Activated CD4-positive, alpha-beta T cell treated with anti-CD3 and anti-CD28 coated beads, Interleukin-2, amount 10 ng/mL, durations not matched to agents 24 days and 14 days (primary cell): ENCODE measurements around the gene TMEM207. TPM values are rescaled to one million over a fixed set of nuclear protein-coding genes. Genes with fewer than 3 reads are reported as not detected.

Experiments used
- DNase-seq: peaks from one replicate; pipeline ENCODE4 v3.0.0; 2022
- H3K27ac Mint-ChIP-seq: one replicate; pipeline ENCODE4 v1.8.0; 2022; ENCODE audit warnings: mild to moderate bottlenecking, mixed read lengths
- H3K27me3 Mint-ChIP-seq: one replicate; pipeline ENCODE4 v1.8.0; 2022; ENCODE audit warnings: mixed read lengths
- H3K36me3 Mint-ChIP-seq: one replicate; pipeline ENCODE4 v1.8.0; 2022; ENCODE audit warnings: low read depth, mild to moderate bottlenecking, mixed read lengths
- H3K4me1 Mint-ChIP-seq: one replicate; pipeline ENCODE4 v1.8.0; 2021; ENCODE audit warnings: mixed read lengths
- H3K4me3 Mint-ChIP-seq: one replicate; pipeline ENCODE4 v1.8.0; 2022; ENCODE audit warnings: mild to moderate bottlenecking, moderate library complexity, mixed read lengths
- H3K9me3 Mint-ChIP-seq: one replicate; pipeline ENCODE4 v1.8.0; 2021; ENCODE audit warnings: mixed read lengths
- intact Hi-C: fragments of 100-400 bp; cut with micrococcal nuclease; formaldehyde crosslinking; loops from one replicate; pipeline ENCODE4 v1.15.1; 2023
- total RNA-seq: library from RNA; stranded (reverse); gene quantifications from 2 replicates; pipeline ENCODE4 v1.2.3, GENCODE V29; 2022

TMEM207 gene
- total RNA-seq: not detected in 2 replicates

GRCh38 chr3:190449801-190450200 lies at the start of gene TMEM207:
TSS of gene TMEM207 (minus strand) at chr3:190449901. CDS start at chr3:190449809, 92 bp downstream.
- Mint-ChIP-seq H3K36me3 (no peaks in the 10 kb centered on the region), H3K4me1 (peaks cover 8% of the 10 kb centered on the region), H3K9me3 (no peaks in the 10 kb centered on the region), H3K27me3 (peaks cover 27% of the 10 kb centered on the region), H3K27ac (no peak within 1 kb of the TSS), H3K4me3 (no peak within 1 kb of the TSS)
- no peak for DNase-seq
- intact Hi-C loops: no loop called here

GRCh38 chr3:190499122-190499521 lies 49.4 kb upstream of the TMEM207 start:
- no peaks in the 10 kb centered on the region for H3K9me3 Mint-ChIP-seq
- no peak overlapping the region for H3K4me3 Mint-ChIP-seq
- intact Hi-C loops: loop anchor here (10.0 kb wide), 1 partner anchor 174 kb away; the partner anchor contains the start of gene CLDN1
- H3K27me3 Mint-ChIP-seq: peaks cover 60% of the 10 kb centered on the region
- no peak overlapping the region for H3K27ac Mint-ChIP-seq
- no peaks in the 10 kb centered on the region for H3K36me3 Mint-ChIP-seq
- peaks cover 4% of the 10 kb centered on the region for H3K4me1 Mint-ChIP-seq
- DNase-seq: no peak

- Mint-ChIP-seq H3K9me3 (no peaks in the 10 kb centered on the region), H3K4me1 (peaks cover 4% of the 10 kb centered on the region), H3K27ac (no peak overlapping the region), H3K27me3 (peaks cover 61% of the 10 kb centered on the region), H3K36me3 (no peaks in the 10 kb centered on the region), H3K4me3 (no peak overlapping the region)
- intact Hi-C loops: loop anchor here (10.0 kb wide), 1 partner anchor 173 kb away; the partner anchor contains the start of gene CLDN1
- DNase-seq: no peak
These were observed 48.6 kb upstream of the TMEM207 start for GRCh38 chr3:190498293-190498692.

GRCh38 chr3:190497811-190498210 lies 48.1 kb upstream of the TMEM207 start:
- H3K9me3 Mint-ChIP-seq: no peaks in the 10 kb centered on the region
- no peak overlapping the region for H3K27ac Mint-ChIP-seq
- no peak for DNase-seq
- intact Hi-C loops: loop anchor here (10.0 kb wide), 1 partner anchor 173 kb away; the partner anchor contains the start of gene CLDN1
- H3K4me3 Mint-ChIP-seq: no peak overlapping the region
- H3K27me3 Mint-ChIP-seq: peaks cover 64% of the 10 kb centered on the region
- H3K4me1 Mint-ChIP-seq: peaks cover 4% of the 10 kb centered on the region
- no peaks in the 10 kb centered on the region for H3K36me3 Mint-ChIP-seq

- Mint-ChIP-seq H3K27me3 (peaks cover 66% of the 10 kb centered on the region), H3K27ac (no peak overlapping the region), H3K4me1 (peaks cover 10% of the 10 kb centered on the region), H3K9me3 (no peaks in the 10 kb centered on the region), H3K4me3 (no peak overlapping the region), H3K36me3 (no peaks in the 10 kb centered on the region)
- no peak for DNase-seq
- intact Hi-C loops: loop anchor here (10.0 kb wide), 1 partner anchor 172 kb away; the partner anchor contains the start of gene CLDN1
These were observed 47.2 kb upstream of the TMEM207 start for GRCh38 chr3:190496859-190497258.

- Mint-ChIP-seq H3K9me3 (no peaks in the 10 kb centered on the region), H3K27me3 (peaks cover 66% of the 10 kb centered on the region), H3K27ac (no peak overlapping the region), H3K4me3 (no peak overlapping the region), H3K4me1 (peaks cover 18% of the 10 kb centered on the region), H3K36me3 (no peaks in the 10 kb centered on the region)
- intact Hi-C loops: loop anchor here (10.0 kb wide), 1 partner anchor 171 kb away; the partner anchor contains the start of gene CLDN1
- DNase-seq: no peak
These were observed 46.1 kb upstream of the TMEM207 start for GRCh38 chr3:190495796-190496195.

GRCh38 chr3:190495354-190495753 lies 45.7 kb upstream of the TMEM207 start:
- intact Hi-C loops: loop anchor here (10.0 kb wide), 1 partner anchor 171 kb away; the partner anchor contains the start of gene CLDN1
- Mint-ChIP-seq H3K27ac (no peak overlapping the region), H3K4me1 (peaks cover 19% of the 10 kb centered on the region), H3K4me3 (no peak overlapping the region), H3K9me3 (no peaks in the 10 kb centered on the region), H3K36me3 (no peaks in the 10 kb centered on the region), H3K27me3 (peaks cover 67% of the 10 kb centered on the region)
- DNase-seq: no peak

- intact Hi-C loops: loop anchor here (10.0 kb wide), 1 partner anchor 170 kb away; the partner anchor contains the start of gene CLDN1
- no peak overlapping the region for H3K4me3 Mint-ChIP-seq
- DNase-seq: no peak
- no peaks in the 10 kb centered on the region for H3K9me3 Mint-ChIP-seq
- no peaks in the 10 kb centered on the region for H3K36me3 Mint-ChIP-seq
- peaks cover 19% of the 10 kb centered on the region for H3K4me1 Mint-ChIP-seq
- no peak overlapping the region for H3K27ac Mint-ChIP-seq
- H3K27me3 Mint-ChIP-seq: peaks cover 69% of the 10 kb centered on the region
These were observed 45.2 kb upstream of the TMEM207 start for GRCh38 chr3:190494907-190495306.

GRCh38 chr3:190492966-190493365 lies 43.3 kb upstream of the TMEM207 start:
- H3K9me3 Mint-ChIP-seq: no peaks in the 10 kb centered on the region
- intact Hi-C loops: loop anchor here (10.0 kb wide), 1 partner anchor 168 kb away; the partner anchor contains the start of gene CLDN1
- H3K27ac Mint-ChIP-seq: no peak overlapping the region
- H3K4me3 Mint-ChIP-seq: no peak overlapping the region
- H3K27me3 Mint-ChIP-seq: peaks cover 72% of the 10 kb centered on the region
- no peaks in the 10 kb centered on the region for H3K36me3 Mint-ChIP-seq
- DNase-seq: no peak
- peaks cover 22% of the 10 kb centered on the region for H3K4me1 Mint-ChIP-seq

- peaks cover 70% of the 10 kb centered on the region for H3K27me3 Mint-ChIP-seq
These were observed 42.4 kb upstream of the TMEM207 start for GRCh38 chr3:190492129-190492528.

GRCh38 chr3:190491533-190492054 lies 41.9 kb upstream of the TMEM207 start:
- Mint-ChIP-seq H3K4me1 (peaks cover 22% of the 10 kb centered on the region), H3K27ac (peak overlapping the region; percentile 12), H3K9me3 (no peaks in the 10 kb centered on the region), H3K36me3 (no peaks in the 10 kb centered on the region), H3K4me3 (peak overlapping the region; percentile 11), H3K27me3 (peaks cover 69% of the 10 kb centered on the region)
- intact Hi-C loops: loop anchor here (1.0 to 10.0 kb wide), 6 partner anchors 22 to 205 kb away; partner anchors contain the start of gene CLDN1
- DNase-seq: no peak

More at GRCh38 chr3:190492129-190492528, 42.4 kb upstream of the TMEM207 start:
- peaks cover 22% of the 10 kb centered on the region for H3K4me1 Mint-ChIP-seq
- H3K36me3 Mint-ChIP-seq: no peaks in the 10 kb centered on the region
- no peak for DNase-seq
- H3K27ac Mint-ChIP-seq: no peak overlapping the region
- H3K9me3 Mint-ChIP-seq: no peaks in the 10 kb centered on the region
- intact Hi-C loops: loop anchor here (10.0 kb wide), 1 partner anchor 167 kb away; the partner anchor contains the start of gene CLDN1
- no peak overlapping the region for H3K4me3 Mint-ChIP-seq

- no peak overlapping the region for H3K27ac Mint-ChIP-seq
- intact Hi-C loops: no loop called here
- H3K36me3 Mint-ChIP-seq: no peaks in the 10 kb centered on the region
- no peak overlapping the region for H3K4me3 Mint-ChIP-seq
- DNase-seq: no peak
- peaks cover 14% of the 10 kb centered on the region for H3K4me1 Mint-ChIP-seq
- peaks cover 2% of the 10 kb centered on the region for H3K9me3 Mint-ChIP-seq
- H3K27me3 Mint-ChIP-seq: peaks cover 54% of the 10 kb centered on the region
These were observed 37.4 kb upstream of the TMEM207 start for GRCh38 chr3:190486908-190487607.

GRCh38 chr3:190486533-190486864 lies 36.8 kb upstream of the TMEM207 start:
- peaks cover 56% of the 10 kb centered on the region for H3K27me3 Mint-ChIP-seq
- H3K27ac Mint-ChIP-seq: no peak overlapping the region
- H3K4me3 Mint-ChIP-seq: no peak overlapping the region
- H3K4me1 Mint-ChIP-seq: peaks cover 8% of the 10 kb centered on the region
- intact Hi-C loops: no loop called here
- no peaks in the 10 kb centered on the region for H3K36me3 Mint-ChIP-seq
- no peak for DNase-seq
- peaks cover 6% of the 10 kb centered on the region for H3K9me3 Mint-ChIP-seq

GRCh38 chr3:190485830-190486532 lies 36.3 kb upstream of the TMEM207 start:
- DNase-seq: no peak
- peaks cover 53% of the 10 kb centered on the region for H3K27me3 Mint-ChIP-seq
- no peaks in the 10 kb centered on the region for H3K36me3 Mint-ChIP-seq
- no peak overlapping the region for H3K4me3 Mint-ChIP-seq
- peaks cover 4% of the 10 kb centered on the region for H3K4me1 Mint-ChIP-seq
- intact Hi-C loops: no loop called here
- peaks cover 6% of the 10 kb centered on the region for H3K9me3 Mint-ChIP-seq
- H3K27ac Mint-ChIP-seq: no peak overlapping the region
